HG03064 (cell line): Measurements from ENCODE around the gene C1orf74.
"Not testable (repeated sequence)": the region's sequence is repeated elsewhere in the genome, so short reads cannot be mapped to it uniquely, and the experiment has no call there.

Experiments used
- ATAC-seq: cut with Tn5 transposase; IDR thresholded peaks from one replicate; pipeline ENCODE4 v1.9.1; 2021; ENCODE audit warnings: low read depth; ENCODE audit not compliant: unreplicated experiment

The C1orf74 gene

DNA sequence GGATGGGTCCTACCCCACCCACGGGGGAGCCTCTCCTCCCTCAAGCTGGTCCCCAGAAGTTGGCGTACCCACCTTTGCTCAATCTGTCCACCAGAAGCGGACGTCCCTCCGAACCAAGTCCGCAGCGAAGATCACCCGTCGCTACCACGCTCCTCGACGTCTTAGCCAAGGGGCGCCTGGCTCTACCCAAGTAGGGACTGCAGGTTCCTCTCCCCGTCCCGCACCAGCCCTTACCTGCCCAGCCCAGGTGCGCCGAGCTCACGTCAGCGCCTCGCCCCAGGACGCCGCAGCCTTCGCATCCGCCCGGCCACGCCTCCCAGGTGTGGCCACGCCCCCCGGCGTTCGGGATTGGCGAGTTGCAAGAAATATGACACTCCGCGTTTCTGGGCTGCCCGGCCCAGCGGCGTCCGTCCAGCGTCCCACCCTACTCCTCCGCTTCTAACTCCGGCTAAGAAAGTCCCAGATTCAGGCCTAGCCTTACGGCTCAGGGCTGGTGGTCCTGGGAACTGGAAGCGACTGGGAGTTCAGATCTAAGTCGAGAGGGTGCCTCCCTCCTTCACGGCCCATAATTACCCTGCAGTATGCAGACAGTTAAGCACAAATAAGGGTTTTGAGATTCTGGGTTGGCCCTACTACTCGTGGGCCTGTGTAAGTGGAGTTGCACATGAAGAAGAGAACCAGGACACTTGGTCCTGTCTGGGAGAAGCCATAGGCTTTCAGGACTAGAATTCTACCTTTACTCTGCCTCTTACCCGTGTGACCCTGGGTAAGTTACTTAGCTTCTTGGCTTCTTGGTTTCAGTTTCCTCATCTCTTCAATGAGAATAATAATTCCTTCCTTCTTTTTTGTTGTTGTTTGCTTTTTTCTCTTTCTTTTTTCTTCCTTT, 21.8 kb upstream of the C1orf74 start, which contains the start of gene IRF6:
Gene IRF6 (minus strand): TSS at position 268 of the 886 bp plus-strand sequence. CDS start 4,729 bp downstream, outside the sequence.
- ATAC-seq, result peak; percentile 88

GRCh38 chr1:209805341-209805781, 21.0 kb upstream of the C1orf74 start:
- no peak for ATAC-seq

DNA sequence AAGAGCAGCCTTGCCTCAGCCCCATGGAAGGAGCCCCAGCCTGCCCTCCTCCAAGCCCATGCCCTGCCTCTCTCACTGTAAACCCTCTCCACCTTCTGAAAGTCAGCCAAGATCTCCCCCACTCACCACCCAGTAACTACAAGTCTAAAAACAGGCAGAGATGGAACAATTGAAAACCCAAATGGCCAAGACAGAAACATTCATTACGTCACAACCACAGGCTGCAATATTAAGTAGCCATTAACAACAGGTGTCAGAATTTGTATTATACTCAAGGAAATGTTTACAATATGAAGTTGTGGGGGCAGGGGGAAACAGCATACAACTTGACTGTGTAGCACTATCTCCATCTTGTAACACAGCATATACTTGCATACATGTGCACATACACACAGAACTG, 19.2 kb upstream of the C1orf74 start:
- ATAC-seq, result no peak

GRCh38 chr1:209802780-209803152, 18.4 kb upstream of the C1orf74 start:
- no peak for ATAC-seq

DNA sequence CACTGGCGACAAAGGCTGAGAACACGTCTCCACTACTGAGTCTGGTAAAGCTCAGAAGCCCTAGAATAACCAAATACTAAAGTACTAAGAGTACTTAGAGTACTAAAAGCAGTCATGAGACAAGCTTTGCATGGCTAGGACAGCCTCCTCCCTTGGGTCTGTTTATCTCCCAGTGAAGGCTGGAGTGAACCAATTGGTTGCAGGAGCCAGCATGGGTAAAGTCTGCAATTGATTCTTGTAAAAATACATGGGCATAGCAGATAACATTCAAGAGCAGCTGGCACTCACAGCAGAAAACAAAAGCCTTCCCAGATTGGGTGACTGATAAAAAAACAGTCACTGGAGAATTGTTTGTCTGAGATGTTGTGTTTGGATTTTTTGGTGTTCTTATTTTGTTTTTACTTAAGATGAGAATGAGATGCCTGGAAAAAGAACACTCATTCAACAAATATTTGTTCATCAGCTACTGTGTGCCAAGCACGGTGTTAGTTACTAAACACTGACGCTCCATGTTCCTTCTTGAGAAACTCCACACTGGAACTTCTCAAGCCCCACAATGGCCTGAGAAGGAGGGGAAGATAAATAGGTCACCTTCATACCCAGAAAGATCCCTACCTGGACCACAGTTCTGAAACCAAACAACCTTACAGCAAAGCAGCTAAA, 17.9 kb upstream of the C1orf74 start:
- no peak for ATAC-seq

GRCh38 chr1:209800984-209801834, 16.9 kb upstream of the C1orf74 start:
- no peak for ATAC-seq

GRCh38 chr1:209797978-209798639, 13.8 kb upstream of the C1orf74 start:
- ATAC-seq, result no peak

GRCh38 chr1:209793711-209794110, 9.4 kb upstream of the C1orf74 start:
- not testable (repeated sequence) for ATAC-seq

- ATAC-seq, result no peak
Measured at GRCh38 chr1:209791920-209792319, 7.6 kb upstream of the C1orf74 start.

- no peak for ATAC-seq
Measured at GRCh38 chr1:209790286-209791193, 6.2 kb upstream of the C1orf74 start.

GRCh38 chr1:209789245-209789644, 4.9 kb upstream of the C1orf74 start:
- ATAC-seq, result no peak

DNA sequence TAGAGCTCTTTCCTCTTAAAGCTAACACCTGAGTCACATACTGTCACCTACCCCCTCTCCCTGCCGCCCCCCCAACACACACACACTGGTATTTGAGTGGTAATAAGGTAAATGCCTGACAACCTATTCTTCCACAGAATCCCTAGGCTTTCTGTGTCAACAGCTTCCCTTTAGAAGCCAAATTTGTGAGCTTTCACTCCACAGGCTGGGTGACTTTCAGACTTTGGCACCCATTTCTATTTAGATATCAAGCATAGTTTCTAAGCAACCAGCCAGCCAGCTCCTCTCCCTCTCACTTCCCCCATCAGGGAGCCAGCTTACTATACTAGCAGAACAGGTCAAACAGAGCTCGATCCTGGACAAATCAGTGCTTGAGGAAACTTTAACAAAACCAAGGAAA, 3.2 kb upstream of the C1orf74 start:
- no peak for ATAC-seq

- no peak for ATAC-seq
Measured at GRCh38 chr1:209786146-209786545, 1.8 kb upstream of the C1orf74 start.

DNA sequence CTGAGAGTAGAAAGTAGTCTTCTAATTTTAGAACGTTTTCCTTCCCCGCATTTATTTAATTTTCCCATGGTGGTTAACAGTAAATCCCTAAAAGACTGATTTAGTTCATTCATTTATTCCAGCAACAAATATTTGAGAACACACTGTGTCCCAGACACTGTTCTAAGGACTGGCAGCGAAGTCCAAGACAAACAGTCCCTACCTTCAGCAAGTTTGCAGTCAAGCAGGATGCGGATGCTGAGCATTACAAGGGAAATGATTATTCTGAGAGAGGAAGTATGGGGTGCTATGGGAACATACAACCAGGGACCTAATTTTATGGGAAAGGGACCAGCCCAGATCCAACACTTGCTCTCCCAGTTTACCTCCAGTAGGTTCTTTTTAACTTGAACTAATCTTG, 1.2 kb upstream of the C1orf74 start:
- ATAC-seq, result no peak

GRCh38 chr1:209783386-209783785, 973 bp downstream of the C1orf74 start:
- no peak for ATAC-seq

DNA sequence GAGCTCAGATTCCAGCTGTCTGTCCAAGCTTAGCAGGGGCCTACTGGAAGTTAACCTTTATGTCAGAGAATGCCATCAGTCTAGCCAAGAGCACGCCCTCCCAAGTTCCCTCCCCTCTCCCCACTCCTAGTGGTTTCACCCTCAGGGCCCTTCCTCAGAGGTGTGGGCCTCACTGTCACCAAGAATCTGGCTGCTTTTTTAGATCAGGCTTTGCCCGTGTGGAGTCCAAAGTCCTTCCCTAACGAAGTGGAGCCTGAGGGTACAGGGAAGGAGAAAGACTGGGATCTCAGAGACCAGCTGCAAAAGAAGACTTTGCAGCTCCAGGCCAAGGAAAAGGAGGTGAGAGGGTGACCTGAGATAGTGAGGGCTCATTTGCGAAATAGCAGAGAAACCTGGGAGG, 4.1 kb downstream of the C1orf74 start:
- no peak for ATAC-seq

- no peak for ATAC-seq
Measured at GRCh38 chr1:209778102-209778501, 6.3 kb downstream of the C1orf74 start.

DNA sequence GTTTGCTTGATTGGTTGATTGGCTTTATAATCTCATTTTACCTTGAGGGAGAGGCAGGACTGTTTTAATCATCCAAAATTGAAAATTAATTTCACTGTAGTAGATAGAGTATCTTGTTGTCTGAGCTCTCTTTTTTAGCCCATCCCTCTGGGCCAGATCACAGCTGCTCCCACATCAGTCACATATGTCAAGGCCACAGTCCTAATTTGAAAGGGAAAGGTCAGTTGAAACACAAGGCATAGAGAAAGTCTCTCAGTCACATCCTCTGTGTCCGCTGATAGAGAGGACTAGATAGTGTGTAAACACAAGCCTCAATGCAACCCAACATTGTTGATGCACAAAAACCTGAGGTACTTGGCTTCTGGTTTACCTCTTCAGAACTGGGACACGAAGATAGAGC, 6.8 kb downstream of the C1orf74 start:
- no peak for ATAC-seq

DNA sequence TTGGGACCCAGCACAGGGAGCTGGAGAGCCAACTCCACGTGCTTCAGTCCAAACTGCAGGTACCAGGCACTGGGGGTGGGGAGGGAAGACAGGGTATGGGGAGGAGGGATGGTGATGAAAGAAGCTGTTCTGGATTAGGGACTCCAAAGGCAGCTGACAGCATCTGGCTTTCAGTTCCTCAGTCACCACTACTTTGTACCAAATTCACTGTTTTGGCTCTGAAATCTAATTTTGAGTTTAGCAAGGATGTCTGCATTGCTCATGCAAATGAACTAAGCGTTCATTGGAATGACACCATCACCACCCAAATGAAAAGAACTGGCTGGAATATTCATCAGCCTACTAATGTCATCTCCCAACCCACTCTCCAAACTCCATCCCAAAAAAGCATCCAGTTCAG, 8.7 kb downstream of the C1orf74 start:
- no peak for ATAC-seq
